SK-N-SH (cell line): ENCODE data around the gene SEMA4D. TPM values are rescaled to one million over a fixed set of nuclear protein-coding genes. Genes with fewer than 3 reads are reported as not detected.

ENCODE experiments used
- CTCF ChIA-PET: fragments of 300-600, 350-600 bp; formaldehyde crosslinking; extraction: SDS; loops from one replicate; lab custom pipeline; 2021; lab: Yijun Ruan, JAX
- POLR2A ChIA-PET: fragments of 350-600 bp; sonication (Branson Sonifier 250); formaldehyde crosslinking; extraction: SDS; loops from one replicate; lab custom pipeline; 2020; ENCODE audit warnings: antibody characterized with exemption, inconsistent platforms; lab: Yijun Ruan, JAX
- DNase-seq: peaks from one replicate; pipeline ENCODE4 v3.0.0; 2012
- H2AFZ ChIP-seq: fragments of 200-600 bp; sonication (generic); 2 replicates; pipeline ENCODE4 v1.8.1; 2016; ENCODE audit warnings: antibody characterized with exemption, mild to moderate bottlenecking, low read depth
- H3F3A ChIP-seq: fragments of 200-600 bp; sonication (generic); replicated peaks from 2 replicates; pipeline ENCODE3; 2016; ENCODE audit warnings: antibody characterized with exemption, mild to moderate bottlenecking; ENCODE audit not compliant: insufficient read depth
- H3K27ac ChIP-seq, 2 experiments: fragments of 200-500 bp in 1 of 2; fragments of 200-600 bp in 1 of 2; sonication (Bioruptor generic) in 1 of 2; sonication (generic), shearing (Covaris generic) in 1 of 2; 2 replicates each; pipeline versions ENCODE4 v1.5.1 to v1.6.1; 2014 to 2016; ENCODE audit warnings: low read depth in 2 of 2, inconsistent platforms in 1 of 2, low read length in 1 of 2, mild to moderate bottlenecking in 1 of 2, mixed read lengths in 1 of 2
- H3K27me3 ChIP-seq: fragments of 200-600 bp; sonication (generic), shearing (Covaris generic); 2 replicates; pipeline ENCODE4 v1.6.1; 2016; ENCODE audit warnings: mixed run types; ENCODE audit not compliant: insufficient read depth
- H3K36me3 ChIP-seq, 2 experiments: fragments of 200-500 bp in 1 of 2; fragments of 200-600 bp in 1 of 2; sonication (Bioruptor generic) in 1 of 2; sonication (generic) in 1 of 2; replicated peaks in 1 of 2; 2 replicates each; pipeline versions ENCODE3 to v1.5.1; 2014 to 2016; ENCODE audit warnings: low read length in 1 of 2, mild to moderate bottlenecking in 1 of 2; ENCODE audit not compliant: insufficient read depth in 2 of 2, control insufficient read depth in 1 of 2
- H3K4me1 ChIP-seq, 2 experiments: fragments of 200-500 bp in 1 of 2; fragments of 200-600 bp in 1 of 2; sonication (Bioruptor generic) in 1 of 2; sonication (generic), shearing (Covaris generic) in 1 of 2; 2 replicates each; pipeline versions ENCODE4 v1.5.1 to v1.6.1; 2014 to 2016; ENCODE audit warnings: low read depth in 1 of 2, low read length in 1 of 2, mixed run types in 1 of 2; ENCODE audit not compliant: insufficient read depth in 2 of 2, control insufficient read depth in 1 of 2
- H3K4me2 ChIP-seq: fragments of 200-600 bp; sonication (generic), shearing (Covaris generic); 2 replicates; pipeline ENCODE4 v1.6.1; 2017; ENCODE audit warnings: mixed run types
- H3K4me3 ChIP-seq, 2 experiments: fragments of 200-500 bp in 1 of 2; fragments of 200-600 bp in 1 of 2; sonication (Bioruptor generic) in 1 of 2; sonication (generic), shearing (Covaris generic) in 1 of 2; 2 replicates each; pipeline versions ENCODE4 v1.5.1 to v1.8.1; 2014 to 2016; ENCODE audit warnings: low read depth in 2 of 2, inconsistent platforms in 1 of 2, low read length in 1 of 2, mild to moderate bottlenecking in 1 of 2, mixed read lengths in 1 of 2, moderate library complexity in 1 of 2
- H3K79me2 ChIP-seq: fragments of 200-600 bp; sonication (generic); 2 replicates; pipeline ENCODE4 v1.8.1; 2017; ENCODE audit warnings: mild to moderate bottlenecking; ENCODE audit not compliant: insufficient read depth
- H3K9ac ChIP-seq: fragments of 200-600 bp; sonication (generic); 2 replicates; pipeline ENCODE4 v1.6.1; 2017; ENCODE audit warnings: mixed run types
- H3K9me2 ChIP-seq: fragments of 200-600 bp; sonication (generic); 2 replicates; pipeline ENCODE4 v1.6.1; 2017; ENCODE audit warnings: mixed run types
- H3K9me3 ChIP-seq: fragments of 200-600 bp; sonication (generic); 2 replicates; pipeline ENCODE4 v1.6.1; 2017; ENCODE audit warnings: mixed run types, mild to moderate bottlenecking, moderate library complexity
- H4K20me1 ChIP-seq: fragments of 200-600 bp; sonication (generic); 2 replicates; pipeline ENCODE4 v1.6.1; 2017; ENCODE audit warnings: mild to moderate bottlenecking, mixed run types; ENCODE audit not compliant: insufficient read depth
- EP300 ChIP-seq, 2 experiments: IDR thresholded peaks; 2 replicates each; pipeline versions ENCODE4 v1.4.0 to v1.6.1; 2012; ENCODE audit warnings: borderline replicate concordance in 1 of 2, low read depth in 1 of 2, low read length in 1 of 2
- EZH2phosphoT487 ChIP-seq: fragments of 200-600 bp; sonication (generic); IDR thresholded peaks from 2 replicates; pipeline ENCODE4 v1.6.1; 2017; ENCODE audit warnings: low read depth, mixed run types, mild to moderate bottlenecking, antibody characterized with exemption, moderate library complexity, borderline replicate concordance
- FOXJ3 ChIP-seq: sonication (generic); formaldehyde crosslinking; IDR thresholded peaks from 2 replicates; pipeline ENCODE4 v1.5.1; 2020; ENCODE audit warnings: mild to moderate bottlenecking, missing genetic modification reagents
- GABPA ChIP-seq: IDR thresholded peaks from 2 replicates; pipeline ENCODE4 v1.4.0; 2012; ENCODE audit warnings: low read depth, mild to moderate bottlenecking
- IRF3 ChIP-seq: fragments of 150-350 bp; IDR thresholded peaks from 2 replicates; pipeline ENCODE4 v1.6.1; 2016; ENCODE audit warnings: mild to moderate bottlenecking, low read depth, low read length
- MAX ChIP-seq: IDR thresholded peaks from 2 replicates; pipeline ENCODE4 v1.4.0; 2012; ENCODE audit warnings: low read depth
- NFIC ChIP-seq: IDR thresholded peaks from 2 replicates; pipeline ENCODE4 v1.4.0; 2012; ENCODE audit warnings: borderline replicate concordance
- PBX3 ChIP-seq: IDR thresholded peaks from 2 replicates; pipeline ENCODE4; 2012
- POLR2AphosphoS5 ChIP-seq: IDR thresholded peaks from 2 replicates; pipeline ENCODE4 v1.6.1; 2012; ENCODE audit warnings: low read depth, low read length
- RAD21 ChIP-seq: IDR thresholded peaks from 2 replicates; pipeline ENCODE4 v1.6.1; 2012; ENCODE audit warnings: mild to moderate bottlenecking, low read length
- RCOR1 ChIP-seq: fragments of 150-350 bp; IDR thresholded peaks from 2 replicates; pipeline ENCODE4 v1.6.1; 2017; ENCODE audit warnings: antibody characterized with exemption, low read length
- REST ChIP-seq: IDR thresholded peaks from 2 replicates; pipeline ENCODE4 v1.6.1; 2012; ENCODE audit warnings: mild to moderate bottlenecking, low read depth, low read length, moderate library complexity
- RFX5 ChIP-seq: IDR thresholded peaks from 2 replicates; pipeline ENCODE4 v1.6.1; 2012; ENCODE audit warnings: mild to moderate bottlenecking, improper control_type of control experiment, low read length
- TCF12 ChIP-seq: IDR thresholded peaks from 2 replicates; pipeline ENCODE4 v1.4.0; 2012
- TEAD4 ChIP-seq: IDR thresholded peaks from 2 replicates; pipeline ENCODE4 v1.4.0; 2012; ENCODE audit warnings: mild to moderate bottlenecking, borderline replicate concordance; ENCODE audit not compliant: insufficient read depth
- YY1 ChIP-seq: IDR thresholded peaks from 2 replicates; pipeline ENCODE4 v1.4.0; 2012; ENCODE audit warnings: low read depth, mild to moderate bottlenecking
- WGBS: methylation state at CpG from one replicate; pipeline ENCODE4 v1.1.6; 2017; ENCODE audit warnings: low lambda C conversion rate; 5-methylcytosine and 5-hydroxymethylcytosine counted together
- polyA plus RNA-seq, 3 experiments: library from polyadenylated mRNA; depleted of rRNA; stranded (reverse); fragments of >200 nt; gene quantifications; 2 replicates each; pipeline ENCODE4 v1.2.3, GENCODE V29; 2012

SEMA4D gene
- polyA plus RNA-seq, 1 of the 3 experiments (the other 2 are of a cell fraction) = 4.8 TPM

GRCh38 chr9:89358985-89359384, 138.9 kb downstream of the SEMA4D start:
- no peak overlapping the region for H3K4me2 ChIP-seq
- no peak overlapping the region for H3K4me3 ChIP-seq
- H3K27ac ChIP-seq = peak overlapping the region in 1 of 2 experiments; percentile 93; a peak in 2 of 4 replicates
- H2AFZ ChIP-seq = no peak overlapping the region
- 86% methylated on average over 3 of the region's 4 CpGs for WGBS
- peaks cover 0 to 32% of the 10 kb centered on the region in 2 experiments; a peak in 2 of 4 replicates for H3K4me1 ChIP-seq
- ChIA-PET POLR2A (no interaction called here), CTCF (interaction anchor here (0.8 to 1.4 kb wide), 4 partner anchors 9 to 239 kb away, joined by 3 to 5 read pairs (median 3); partner anchors contain the start of gene SECISBP2)
- no peaks in the 10 kb centered on the region for H3K9me3 ChIP-seq
- TF ChIP-seq RAD21 = no peak
- no peak for TF ChIP-seq RCOR1
- TF ChIP-seq EP300 (IDR thresholded peaks at IDR 0.05; ENCODE audit: borderline replicate concordance in 1 of 2, low read depth in 1 of 2, low read length in 1 of 2) = peak in 1 of 2 experiments; percentile 6; a peak in 1 of 4 replicates
- TF ChIP-seq NFIC = no peak
- TF ChIP-seq POLR2AphosphoS5 = no peak
- TF ChIP-seq FOXJ3 = no peak
- TF ChIP-seq REST = no peak
- TF ChIP-seq IRF3 = no peak
- no peak for TF ChIP-seq MAX
- TF ChIP-seq YY1 = no peak
- TF ChIP-seq RFX5 = peak; percentile 98
- TF ChIP-seq GABPA = no peak
- no peak for TF ChIP-seq PBX3
- no peak for TF ChIP-seq TEAD4
- TF ChIP-seq EZH2phosphoT487 = no peak
- no peak for TF ChIP-seq TCF12
- no peaks in the 10 kb centered on the region for H3K79me2 ChIP-seq
- no peaks in the 10 kb centered on the region for H4K20me1 ChIP-seq
- H3K9ac ChIP-seq = no peak overlapping the region
- H3F3A ChIP-seq = no peaks in the 10 kb centered on the region
- peaks cover 19 to 80% of the 10 kb centered on the region in 2 experiments for H3K36me3 ChIP-seq
- no peaks in the 10 kb centered on the region for H3K9me2 ChIP-seq
- no peaks in the 10 kb centered on the region for H3K27me3 ChIP-seq
- DNase-seq = peak; percentile 66
